ENCODE measurements around the gene CADM1.
A peak's percentile ranks its signal among the peaks of the same experiment; 100 is the strongest.

The CADM1 gene

DNA sequence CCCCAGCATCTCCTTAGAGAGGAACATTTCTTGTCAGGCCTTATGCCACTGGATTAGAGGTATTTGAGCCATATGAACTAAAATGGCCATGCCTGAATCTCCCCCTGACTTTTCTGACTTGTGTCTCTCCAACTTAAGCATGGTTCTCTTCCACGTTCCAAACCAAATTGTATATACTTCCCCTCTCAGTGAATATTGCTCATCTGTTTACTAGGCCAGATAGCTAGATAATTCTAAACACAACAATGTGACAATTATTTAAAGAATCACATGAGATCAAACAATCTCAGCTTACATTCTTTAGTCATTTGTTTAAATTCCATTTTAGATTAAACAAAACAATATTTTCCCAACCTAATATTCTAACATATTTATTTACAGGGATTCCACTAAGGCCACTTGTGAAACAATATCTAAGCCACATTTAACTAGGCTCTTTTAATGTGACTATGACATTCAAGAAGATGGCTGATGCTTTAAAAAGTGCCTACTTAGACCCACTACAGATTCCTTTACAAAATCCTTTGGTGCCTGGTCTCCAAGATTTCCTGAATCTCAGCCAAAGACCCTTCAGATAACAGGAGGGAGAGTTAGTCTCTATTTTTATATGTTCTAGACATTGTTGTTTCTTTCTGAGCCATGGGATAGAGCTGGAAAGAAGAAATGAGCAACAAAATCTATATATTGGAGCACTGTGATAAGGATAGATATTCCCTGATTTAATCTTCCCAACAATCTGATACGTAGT, 105.7 kb downstream of the CADM1 start:
- WGBS, 2 donors (ENCODE audit: extremely low coverage in 2 of 2, insufficient read length in 2 of 2, insufficient replicate concordance in 1 of 2) = no CpG with 5 or more reads among the region's 2 CpGs

DNA sequence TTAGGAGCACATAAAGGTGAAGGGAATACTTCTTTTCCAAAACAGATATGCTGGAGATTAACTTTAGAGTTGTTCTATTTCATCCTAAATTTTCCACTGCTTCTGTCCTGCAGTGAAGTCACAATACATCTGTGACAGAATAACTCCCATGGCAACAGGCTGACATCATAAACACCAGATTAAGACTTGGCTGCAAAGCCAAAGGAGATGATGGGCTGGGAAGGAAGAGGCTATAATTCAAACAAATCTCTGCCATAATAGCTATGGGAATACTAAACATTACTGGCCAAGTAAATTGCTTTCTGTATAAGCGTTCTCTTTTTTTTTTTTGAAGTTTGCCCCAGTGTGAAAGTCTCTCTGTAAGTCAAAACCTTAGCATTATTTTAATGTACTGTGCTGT, 107.7 kb downstream of the CADM1 start:
- no CpG with 5 or more reads among the region's 1 CpG for WGBS, 2 donors (ENCODE audit: extremely low coverage in 2 of 2, insufficient read length in 2 of 2, insufficient replicate concordance in 1 of 2)

More for the DNA sequence above, 105.7 kb downstream of the CADM1 start:
- DNase-seq (ENCODE audit: low spot score) = no peak
- no peak overlapping the region for H3K4me2 ChIP-seq (ENCODE audit: insufficient read depth, low read length, poor library complexity, severe bottlenecking)
- no peak overlapping the region for H3K9ac ChIP-seq (ENCODE audit: low read depth, low read length, poor library complexity)
- H4K8ac ChIP-seq (ENCODE audit: low read depth, low read length) = no peak overlapping the region
- H3K79me1 ChIP-seq (ENCODE audit: low read depth, low read length) = no peaks in the 10 kb centered on the region
- no peak overlapping the region for H3K18ac ChIP-seq (ENCODE audit: low read length)
- no peak overlapping the region for H3K4me3 ChIP-seq (ENCODE audit: low read length in 2 of 2)
- no peak overlapping the region for H3K27ac ChIP-seq (replicated peaks; ENCODE audit: low read length)
- H3K14ac ChIP-seq (ENCODE audit: low read length) = no peak overlapping the region
- H2AFZ ChIP-seq (ENCODE audit: low read length) = no peak overlapping the region
- no peak overlapping the region for H4K91ac ChIP-seq (ENCODE audit: low read depth, low read length, poor library complexity)
- no peak overlapping the region for H3K23ac ChIP-seq (ENCODE audit: low read depth, low read length, poor library complexity)
- H2BK12ac ChIP-seq (ENCODE audit: low read length) = no peak overlapping the region
- no peaks in the 10 kb centered on the region for H3K27me3 ChIP-seq (ENCODE audit: control insufficient read depth in 3 of 3, insufficient read depth in 3 of 3, low read depth in 1 of 3, low read length in 3 of 3)
- no peak overlapping the region for H2BK5ac ChIP-seq (ENCODE audit: low read length)
- H3K36me3 ChIP-seq (replicated peaks in 1 of 2; ENCODE audit: control insufficient read depth in 2 of 2, insufficient read depth in 2 of 2, low read length in 2 of 2) = peaks cover 0 to 2% of the 10 kb centered on the region in 2 donors
- H3K9me3 ChIP-seq (replicated peaks in 1 of 2; ENCODE audit: control insufficient read depth in 2 of 2, insufficient read depth in 1 of 2, low read depth in 1 of 2, low read length in 2 of 2) = no peaks in the 10 kb centered on the region
- no peak overlapping the region for H2BK15ac ChIP-seq (ENCODE audit: low read length)
- H3K4ac ChIP-seq (ENCODE audit: low read length) = no peak overlapping the region
- no peak overlapping the region for H2BK120ac ChIP-seq (ENCODE audit: low read depth, low read length)
- no peak overlapping the region for H2AK5ac ChIP-seq (ENCODE audit: low read depth, low read length)
- H3K4me1 ChIP-seq (ENCODE audit: control insufficient read depth in 2 of 2, insufficient read depth in 1 of 2, low read depth in 1 of 2, low read length in 2 of 2) = no peaks in the 10 kb centered on the region

DNA sequence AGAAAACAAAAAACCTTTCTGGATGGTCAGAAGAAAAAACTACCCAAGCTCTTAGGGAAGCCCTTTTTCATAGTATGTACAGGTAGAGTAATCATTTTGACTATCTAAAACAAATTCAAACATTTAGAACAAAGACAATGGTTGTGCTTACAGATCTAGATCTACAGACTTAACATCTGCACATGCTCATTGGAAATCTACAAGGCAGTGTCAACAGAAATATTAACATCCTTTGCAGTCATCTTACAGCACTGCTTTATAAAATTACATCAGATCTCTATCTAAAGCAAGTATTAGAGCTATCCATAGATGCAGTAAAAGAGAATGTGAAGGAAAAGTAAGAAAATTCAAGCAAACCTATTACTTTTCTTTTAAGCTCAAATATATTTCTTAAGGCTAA, 110.3 kb downstream of the CADM1 start:
- Histone ChIP-seq H4K91ac (ENCODE audit: low read depth, low read length, poor library complexity) (no peak overlapping the region), H3K4me2 (ENCODE audit: insufficient read depth, low read length, poor library complexity, severe bottlenecking) (no peak overlapping the region), H3K23ac (ENCODE audit: low read depth, low read length, poor library complexity) (no peak overlapping the region), H2BK5ac (ENCODE audit: low read length) (no peak overlapping the region), H2AK5ac (ENCODE audit: low read depth, low read length) (no peak overlapping the region), H3K18ac (ENCODE audit: low read length) (no peak overlapping the region), H2BK15ac (ENCODE audit: low read length) (no peak overlapping the region), H2BK120ac (ENCODE audit: low read depth, low read length) (no peak overlapping the region), H2AFZ (ENCODE audit: low read length) (no peak overlapping the region), H3K14ac (ENCODE audit: low read length) (no peak overlapping the region), H3K9ac (ENCODE audit: low read depth, low read length, poor library complexity) (no peak overlapping the region), H3K27ac (replicated peaks; ENCODE audit: low read length) (no peak overlapping the region), H4K8ac (ENCODE audit: low read depth, low read length) (no peak overlapping the region), H2BK12ac (ENCODE audit: low read length) (no peak overlapping the region), H3K27me3 (ENCODE audit: control insufficient read depth in 3 of 3, insufficient read depth in 3 of 3, low read depth in 1 of 3, low read length in 3 of 3) (no peaks in the 10 kb centered on the region), H3K4me1 (ENCODE audit: control insufficient read depth in 2 of 2, insufficient read depth in 1 of 2, low read depth in 1 of 2, low read length in 2 of 2) (peaks cover 8 to 12% of the 10 kb centered on the region in 2 donors), H3K79me1 (ENCODE audit: low read depth, low read length) (no peaks in the 10 kb centered on the region), H3K36me3 (replicated peaks in 1 of 2; ENCODE audit: control insufficient read depth in 2 of 2, insufficient read depth in 2 of 2, low read length in 2 of 2) (peaks cover 0 to 2% of the 10 kb centered on the region in 2 donors), H3K4me3 (ENCODE audit: low read length in 2 of 2) (no peak overlapping the region), H3K9me3 (replicated peaks in 1 of 2; ENCODE audit: control insufficient read depth in 2 of 2, insufficient read depth in 1 of 2, low read depth in 1 of 2, low read length in 2 of 2) (no peaks in the 10 kb centered on the region), H3K4ac (ENCODE audit: low read length) (no peak overlapping the region)
- no peak for DNase-seq (ENCODE audit: low spot score)

More for the DNA sequence above, 107.7 kb downstream of the CADM1 start:
- no peak overlapping the region for H3K27ac ChIP-seq (replicated peaks; ENCODE audit: low read length)
- no peak overlapping the region for H2BK15ac ChIP-seq (ENCODE audit: low read length)
- H3K9me3 ChIP-seq (replicated peaks in 1 of 2; ENCODE audit: control insufficient read depth in 2 of 2, insufficient read depth in 1 of 2, low read depth in 1 of 2, low read length in 2 of 2) = no peaks in the 10 kb centered on the region
- H3K23ac ChIP-seq (ENCODE audit: low read depth, low read length, poor library complexity) = no peak overlapping the region
- no peak overlapping the region for H3K4me3 ChIP-seq (ENCODE audit: low read length in 2 of 2)
- no peak for DNase-seq (ENCODE audit: low spot score)
- no peak overlapping the region for H2AK5ac ChIP-seq (ENCODE audit: low read depth, low read length)
- no peak overlapping the region for H4K91ac ChIP-seq (ENCODE audit: low read depth, low read length, poor library complexity)
- no peak overlapping the region for H4K8ac ChIP-seq (ENCODE audit: low read depth, low read length)
- no peaks in the 10 kb centered on the region for H3K27me3 ChIP-seq (ENCODE audit: control insufficient read depth in 3 of 3, insufficient read depth in 3 of 3, low read depth in 1 of 3, low read length in 3 of 3)
- H3K18ac ChIP-seq (ENCODE audit: low read length) = no peak overlapping the region
- H3K36me3 ChIP-seq (replicated peaks in 1 of 2; ENCODE audit: control insufficient read depth in 2 of 2, insufficient read depth in 2 of 2, low read length in 2 of 2) = peaks cover 0 to 2% of the 10 kb centered on the region in 2 donors
- H3K4ac ChIP-seq (ENCODE audit: low read length) = no peak overlapping the region
- no peak overlapping the region for H3K14ac ChIP-seq (ENCODE audit: low read length)
- H2BK12ac ChIP-seq (ENCODE audit: low read length) = no peak overlapping the region
- no peak overlapping the region for H2BK5ac ChIP-seq (ENCODE audit: low read length)
- no peak overlapping the region for H3K4me2 ChIP-seq (ENCODE audit: insufficient read depth, low read length, poor library complexity, severe bottlenecking)
- H3K79me1 ChIP-seq (ENCODE audit: low read depth, low read length) = no peaks in the 10 kb centered on the region
- H2AFZ ChIP-seq (ENCODE audit: low read length) = no peak overlapping the region
- peaks cover 0 to under 1% of the 10 kb centered on the region in 2 donors for H3K4me1 ChIP-seq (ENCODE audit: control insufficient read depth in 2 of 2, insufficient read depth in 1 of 2, low read depth in 1 of 2, low read length in 2 of 2)
- H2BK120ac ChIP-seq (ENCODE audit: low read depth, low read length) = no peak overlapping the region
- H3K9ac ChIP-seq (ENCODE audit: low read depth, low read length, poor library complexity) = no peak overlapping the region

DNA sequence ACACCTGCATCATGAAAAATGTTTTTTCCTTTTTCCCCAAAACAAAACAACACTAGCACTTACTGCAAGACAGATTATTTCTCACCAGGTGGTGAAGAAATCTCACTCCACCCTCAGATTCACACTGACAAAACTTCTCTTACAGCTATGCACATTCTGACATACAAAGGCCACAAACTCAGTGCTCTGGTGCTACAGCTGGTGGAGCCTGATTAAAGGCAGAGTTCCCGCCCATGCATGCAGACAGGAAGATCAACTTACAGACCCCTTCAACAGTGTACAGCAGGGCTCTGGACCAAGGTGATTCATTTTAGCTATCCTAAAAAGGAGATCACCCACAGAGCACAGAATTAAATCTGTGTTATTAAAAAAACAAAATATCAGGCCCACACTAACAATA, 112.6 kb downstream of the CADM1 start:
- Histone ChIP-seq H3K27me3 (ENCODE audit: control insufficient read depth in 3 of 3, insufficient read depth in 3 of 3, low read depth in 1 of 3, low read length in 3 of 3) (no peaks in the 10 kb centered on the region), H3K4me2 (ENCODE audit: insufficient read depth, low read length, poor library complexity, severe bottlenecking) (no peak overlapping the region), H3K18ac (ENCODE audit: low read length) (no peak overlapping the region), H3K4me3 (ENCODE audit: low read length in 2 of 2) (peak overlapping the region in 1 of 2 donors; percentile 22), H3K4ac (ENCODE audit: low read length) (no peak overlapping the region), H2AK5ac (ENCODE audit: low read depth, low read length) (no peak overlapping the region), H3K79me1 (ENCODE audit: low read depth, low read length) (no peaks in the 10 kb centered on the region), H2AFZ (ENCODE audit: low read length) (peak overlapping the region; percentile 3), H3K4me1 (ENCODE audit: control insufficient read depth in 2 of 2, insufficient read depth in 1 of 2, low read depth in 1 of 2, low read length in 2 of 2) (peaks cover 8 to 14% of the 10 kb centered on the region in 2 donors), H2BK15ac (ENCODE audit: low read length) (no peak overlapping the region), H3K9me3 (replicated peaks in 1 of 2; ENCODE audit: control insufficient read depth in 2 of 2, insufficient read depth in 1 of 2, low read depth in 1 of 2, low read length in 2 of 2) (no peaks in the 10 kb centered on the region), H2BK12ac (ENCODE audit: low read length) (no peak overlapping the region), H3K36me3 (replicated peaks in 1 of 2; ENCODE audit: control insufficient read depth in 2 of 2, insufficient read depth in 2 of 2, low read length in 2 of 2) (no peaks in the 10 kb centered on the region), H3K23ac (ENCODE audit: low read depth, low read length, poor library complexity) (no peak overlapping the region), H4K8ac (ENCODE audit: low read depth, low read length) (no peak overlapping the region), H3K14ac (ENCODE audit: low read length) (no peak overlapping the region), H3K9ac (ENCODE audit: low read depth, low read length, poor library complexity) (no peak overlapping the region), H2BK120ac (ENCODE audit: low read depth, low read length) (no peak overlapping the region), H2BK5ac (ENCODE audit: low read length) (no peak overlapping the region), H3K27ac (replicated peaks; ENCODE audit: low read length) (peak overlapping the region; percentile 49), H4K91ac (ENCODE audit: low read depth, low read length, poor library complexity) (no peak overlapping the region)
- WGBS, 2 donors (ENCODE audit: extremely low coverage in 2 of 2, insufficient read length in 2 of 2, insufficient replicate concordance in 1 of 2) = no CpG with 5 or more reads among the region's 1 CpG
- DNase-seq (ENCODE audit: low spot score) = peak; percentile 37

Data from neuronal stem cell (in vitro differentiated cells).